HEK293 (cell line): Measurements from ENCODE around the gene ACVR1.

ENCODE experiments used
- PBX3 ChIP-seq: sonication (generic); formaldehyde crosslinking; IDR thresholded peaks from 2 replicates; pipeline ENCODE4 v1.8.1; 2022; ENCODE audit warnings: mild to moderate bottlenecking, moderate library complexity, missing genetic modification reagents
- SP2 ChIP-seq: fragments of 450-650 bp; formaldehyde crosslinking; IDR thresholded peaks from 2 replicates; pipeline ENCODE4 v1.5.1; 2016; ENCODE audit warnings: missing biosample characterization, missing genetic modification characterization
- TSHZ1 ChIP-seq: fragments of 450-650 bp; formaldehyde crosslinking; IDR thresholded peaks from 2 replicates; pipeline ENCODE4 v1.5.1; 2016; ENCODE audit warnings: missing biosample characterization, missing genetic modification characterization, borderline replicate concordance
- ZBTB44 ChIP-seq: fragments of 450-650 bp; IDR thresholded peaks from 2 replicates; pipeline ENCODE4 v1.5.1; 2018; ENCODE audit warnings: missing biosample characterization, mild to moderate bottlenecking, missing genetic modification characterization
- ZBTB7A ChIP-seq: fragments of 450-650 bp; formaldehyde crosslinking; IDR thresholded peaks from 2 replicates; pipeline ENCODE4 v1.5.1; 2016; ENCODE audit warnings: low read depth, missing biosample characterization, missing genetic modification characterization
- ZNF10 ChIP-seq: fragments of 450-650 bp; formaldehyde crosslinking; IDR thresholded peaks from 2 replicates; pipeline ENCODE4 v1.5.1; 2017; ENCODE audit warnings: missing biosample characterization, missing genetic modification characterization
- ZNF274 ChIP-seq, 2 experiments: fragments of 200-500 bp in 1 of 2; fragments of 450-650 bp in 1 of 2; sonication (Bioruptor generic) in 1 of 2; formaldehyde crosslinking in 1 of 2; IDR thresholded peaks; 2 replicates each; pipeline versions ENCODE4 v1.5.1 to v1.6.1; 2014 to 2016; ENCODE audit warnings: borderline replicate concordance in 1 of 2, inconsistent platforms in 1 of 2, low read length in 1 of 2, missing biosample characterization in 1 of 2, missing genetic modification characterization in 1 of 2
- TF ChIP-seq, protein P1 (sequence below): fragments of 450-650 bp; formaldehyde crosslinking; IDR thresholded peaks from 2 replicates; pipeline ENCODE4 v1.5.1; 2016; ENCODE audit warnings: missing biosample characterization, missing genetic modification characterization
- TF ChIP-seq, protein P2 (sequence below): fragments of 450-650 bp; formaldehyde crosslinking; optimal IDR thresholded peaks from 2 replicates; pipeline ENCODE3; 2016; ENCODE audit warnings: missing biosample characterization, mild to moderate bottlenecking, missing genetic modification characterization
- TF ChIP-seq, protein P3 (sequence below): fragments of 450-650 bp; formaldehyde crosslinking; IDR thresholded peaks from 2 replicates; pipeline ENCODE4 v1.5.1; 2016; ENCODE audit warnings: missing biosample characterization, missing genetic modification characterization
- TF ChIP-seq, protein P4 (sequence below): fragments of 450-650 bp; formaldehyde crosslinking; IDR thresholded peaks from 2 replicates; pipeline ENCODE4 v1.5.1; 2016; ENCODE audit warnings: missing biosample characterization, missing genetic modification characterization, low read depth

GRCh38 chr2:157900684-157901083 lies 24.6 kb upstream of the ACVR1 start:
- TF ChIP-seq ZBTB7A (no peak), ZBTB44 (tag by site-specific recombination) (no peak), SP2 (tag by site-specific recombination) (no peak), ZNF10 (tag by site-specific recombination) (no peak), ZNF274 (IDR thresholded peaks at IDR 0.05; ENCODE audit: low read length) (no peak), ZNF274 (tag by site-specific recombination; IDR thresholded peaks at IDR 0.05; ENCODE audit: borderline replicate concordance) (no peak), TSHZ1 (tag by site-specific recombination) (no peak), PBX3 (no peak)
- TF ChIP-seq, protein P1, sequence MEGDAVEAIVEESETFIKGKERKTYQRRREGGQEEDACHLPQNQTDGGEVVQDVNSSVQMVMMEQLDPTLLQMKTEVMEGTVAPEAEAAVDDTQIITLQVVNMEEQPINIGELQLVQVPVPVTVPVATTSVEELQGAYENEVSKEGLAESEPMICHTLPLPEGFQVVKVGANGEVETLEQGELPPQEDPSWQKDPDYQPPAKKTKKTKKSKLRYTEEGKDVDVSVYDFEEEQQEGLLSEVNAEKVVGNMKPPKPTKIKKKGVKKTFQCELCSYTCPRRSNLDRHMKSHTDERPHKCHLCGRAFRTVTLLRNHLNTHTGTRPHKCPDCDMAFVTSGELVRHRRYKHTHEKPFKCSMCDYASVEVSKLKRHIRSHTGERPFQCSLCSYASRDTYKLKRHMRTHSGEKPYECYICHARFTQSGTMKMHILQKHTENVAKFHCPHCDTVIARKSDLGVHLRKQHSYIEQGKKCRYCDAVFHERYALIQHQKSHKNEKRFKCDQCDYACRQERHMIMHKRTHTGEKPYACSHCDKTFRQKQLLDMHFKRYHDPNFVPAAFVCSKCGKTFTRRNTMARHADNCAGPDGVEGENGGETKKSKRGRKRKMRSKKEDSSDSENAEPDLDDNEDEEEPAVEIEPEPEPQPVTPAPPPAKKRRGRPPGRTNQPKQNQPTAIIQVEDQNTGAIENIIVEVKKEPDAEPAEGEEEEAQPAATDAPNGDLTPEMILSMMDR (tag by site-specific recombination), result no peak
- TF ChIP-seq, protein P2, sequence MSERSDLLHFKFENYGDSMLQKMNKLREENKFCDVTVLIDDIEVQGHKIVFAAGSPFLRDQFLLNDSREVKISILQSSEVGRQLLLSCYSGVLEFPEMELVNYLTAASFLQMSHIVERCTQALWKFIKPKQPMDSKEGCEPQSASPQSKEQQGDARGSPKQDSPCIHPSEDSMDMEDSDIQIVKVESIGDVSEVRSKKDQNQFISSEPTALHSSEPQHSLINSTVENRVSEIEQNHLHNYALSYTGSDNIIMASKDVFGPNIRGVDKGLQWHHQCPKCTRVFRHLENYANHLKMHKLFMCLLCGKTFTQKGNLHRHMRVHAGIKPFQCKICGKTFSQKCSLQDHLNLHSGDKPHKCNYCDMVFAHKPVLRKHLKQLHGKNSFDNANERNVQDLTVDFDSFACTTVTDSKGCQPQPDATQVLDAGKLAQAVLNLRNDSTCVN (tag by site-specific recombination), result no peak
- TF ChIP-seq, protein P3, sequence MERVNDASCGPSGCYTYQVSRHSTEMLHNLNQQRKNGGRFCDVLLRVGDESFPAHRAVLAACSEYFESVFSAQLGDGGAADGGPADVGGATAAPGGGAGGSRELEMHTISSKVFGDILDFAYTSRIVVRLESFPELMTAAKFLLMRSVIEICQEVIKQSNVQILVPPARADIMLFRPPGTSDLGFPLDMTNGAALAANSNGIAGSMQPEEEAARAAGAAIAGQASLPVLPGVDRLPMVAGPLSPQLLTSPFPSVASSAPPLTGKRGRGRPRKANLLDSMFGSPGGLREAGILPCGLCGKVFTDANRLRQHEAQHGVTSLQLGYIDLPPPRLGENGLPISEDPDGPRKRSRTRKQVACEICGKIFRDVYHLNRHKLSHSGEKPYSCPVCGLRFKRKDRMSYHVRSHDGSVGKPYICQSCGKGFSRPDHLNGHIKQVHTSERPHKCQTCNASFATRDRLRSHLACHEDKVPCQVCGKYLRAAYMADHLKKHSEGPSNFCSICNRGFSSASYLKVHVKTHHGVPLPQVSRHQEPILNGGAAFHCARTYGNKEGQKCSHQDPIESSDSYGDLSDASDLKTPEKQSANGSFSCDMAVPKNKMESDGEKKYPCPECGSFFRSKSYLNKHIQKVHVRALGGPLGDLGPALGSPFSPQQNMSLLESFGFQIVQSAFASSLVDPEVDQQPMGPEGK, result no peak
- TF ChIP-seq, protein P4, sequence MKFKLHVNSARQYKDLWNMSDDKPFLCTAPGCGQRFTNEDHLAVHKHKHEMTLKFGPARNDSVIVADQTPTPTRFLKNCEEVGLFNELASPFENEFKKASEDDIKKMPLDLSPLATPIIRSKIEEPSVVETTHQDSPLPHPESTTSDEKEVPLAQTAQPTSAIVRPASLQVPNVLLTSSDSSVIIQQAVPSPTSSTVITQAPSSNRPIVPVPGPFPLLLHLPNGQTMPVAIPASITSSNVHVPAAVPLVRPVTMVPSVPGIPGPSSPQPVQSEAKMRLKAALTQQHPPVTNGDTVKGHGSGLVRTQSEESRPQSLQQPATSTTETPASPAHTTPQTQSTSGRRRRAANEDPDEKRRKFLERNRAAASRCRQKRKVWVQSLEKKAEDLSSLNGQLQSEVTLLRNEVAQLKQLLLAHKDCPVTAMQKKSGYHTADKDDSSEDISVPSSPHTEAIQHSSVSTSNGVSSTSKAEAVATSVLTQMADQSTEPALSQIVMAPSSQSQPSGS (tag by site-specific recombination), result no peak
